ENCODE results near the gene TPST1.

- TF ChIP-seq CTCF (IDR thresholded peaks at IDR 0.05) = no peak
- no peak for TF ChIP-seq POLR2A (IDR thresholded peaks at IDR 0.05)
These were observed 154.6 kb downstream of the TPST1 start for GRCh38 chr7:66359656-66360211.

All from thyroid gland (tissue), 4 donors.